Body of pancreas (tissue), 4 donors: Measurements from ENCODE around the gene NAT8L. TPM values are rescaled to one million over a fixed set of nuclear protein-coding genes. Genes with fewer than 3 reads are reported as not detected.

Source experiments
- ATAC-seq: fragments of 150-250 bp; one replicate; pipeline ENCODE4 v1.9.1; 2016
- DNase-seq, 4 donors: peaks; one replicate each; pipeline ENCODE4 v3.0.0-alpha.2; 2019
- H3K27ac ChIP-seq, 4 donors: fragments of 200-600 bp; sonication (generic); 1 replicate in 3 of 4; 2 replicates in 1 of 4; pipeline versions ENCODE4 v1.5.1 to v1.6.1; 2016 to 2019; ENCODE audit warnings: mild to moderate bottlenecking in 1 of 4, mixed read lengths in 1 of 4, moderate library complexity in 1 of 4
- H3K27me3 ChIP-seq, 2 donors: fragments of 200-600 bp; sonication (generic); one replicate each; pipeline ENCODE4 v1.6.0; 2016; ENCODE audit warnings: mild to moderate bottlenecking in 1 of 2
- H3K36me3 ChIP-seq, 2 donors: fragments of 200-600 bp; sonication (generic); replicated peaks in 1 of 2; 2 replicates each; pipeline ENCODE4 v1.5.1; 2016; ENCODE audit warnings: low read depth in 2 of 2; ENCODE audit not compliant: insufficient read depth in 1 of 2
- H3K4me1 ChIP-seq: fragments of 200-600 bp; sonication (generic); one replicate; pipeline ENCODE4 v1.6.0; 2016
- H3K4me3 ChIP-seq, 2 donors: fragments of 200-600 bp; sonication (generic); 1 replicate in 1 of 2; 2 replicates in 1 of 2; pipeline ENCODE4 v1.5.1; 2016 to 2019
- H3K9me3 ChIP-seq, 3 donors: fragments of 200-600 bp; sonication (generic); 1 replicate in 2 of 3; 2 replicates in 1 of 3; pipeline ENCODE4 v1.5.1; 2016
- POLR2A ChIP-seq, 3 donors: fragments of 450-650 bp; IDR thresholded peaks; one replicate each; pipeline ENCODE4 v1.6.1; 2016; ENCODE audit warnings: antibody characterized with exemption in 3 of 3, mild to moderate bottlenecking in 2 of 3
- WGBS, 2 donors: methylation state at CpG; one replicate each; pipeline ENCODE4 v1.1.5; 2017; 5-methylcytosine and 5-hydroxymethylcytosine counted together
- intact Hi-C: fragments of 100-400 bp; cut with DNase I; formaldehyde crosslinking; loops from one replicate; pipeline ENCODE4 v1.15.1; 2023
- total RNA-seq, 2 donors: library from RNA; depleted of rRNA; stranded (reverse); fragments of >200 nt; gene quantifications; one replicate each; pipeline ENCODE4 v1.1.0, GENCODE V29; 2016
- TF ChIP-seq, protein P1 (sequence below), 7 experiments: fragments of 450-650 bp in 4 of 7; fragments of 200-600 bp in 3 of 7; sonication (generic) in 3 of 7; IDR thresholded peaks; one replicate each; pipeline ENCODE4 v1.5.1; 2016 to 2019; ENCODE audit warnings: antibody characterized with exemption in 7 of 7

The NAT8L gene
- total RNA-seq, 2 donors from 2014 or later, result 3.6 to 18.8 TPM

DNA sequence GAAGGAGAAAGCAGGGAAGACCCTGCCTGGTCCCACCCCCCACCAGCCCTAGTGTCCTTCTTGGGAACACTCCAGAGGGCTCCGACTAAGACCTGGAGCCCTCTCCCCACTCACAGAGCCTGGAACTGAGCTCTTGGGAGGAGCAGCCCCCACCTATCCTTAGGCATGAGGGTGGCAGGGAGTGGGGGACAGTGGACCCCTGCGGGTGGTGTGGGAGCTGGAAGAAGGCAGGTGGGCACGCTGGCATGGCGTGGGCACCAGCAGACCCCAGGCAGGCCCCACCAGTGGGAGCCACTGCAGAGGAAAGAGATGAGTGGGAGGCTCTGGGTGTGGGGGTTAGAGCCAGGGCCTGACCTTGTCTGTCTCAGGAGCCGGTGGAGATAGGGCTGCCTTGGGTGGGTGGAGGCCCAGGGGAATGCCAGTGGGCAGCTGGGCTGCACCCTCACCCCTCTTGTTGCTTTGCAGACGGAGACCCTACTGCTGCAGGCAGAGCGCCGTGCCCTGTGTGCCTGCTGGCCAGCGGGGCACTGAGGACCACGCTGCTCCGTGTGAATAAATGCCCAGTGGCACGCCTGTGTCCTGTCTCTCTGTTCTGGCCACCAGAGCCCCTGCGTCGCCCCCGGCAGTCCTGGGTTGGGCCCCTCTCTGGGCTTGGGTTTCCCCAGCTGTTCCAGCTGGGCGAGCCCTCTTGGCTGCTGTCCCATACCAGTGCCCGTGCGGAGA lies 15.6 kb upstream of the NAT8L start:
- ATAC-seq, result no peak
- intact Hi-C loops, result no loop called here
- H3K27ac ChIP-seq, result no peak overlapping the region
- no peaks in the 10 kb centered on the region for H3K9me3 ChIP-seq
- peaks cover 33% of the 10 kb centered on the region for H3K4me1 ChIP-seq
- H3K4me3 ChIP-seq, result no peak overlapping the region
- no peak for TF ChIP-seq POLR2A (IDR thresholded peaks at IDR 0.05)
- TF ChIP-seq, protein P1, sequence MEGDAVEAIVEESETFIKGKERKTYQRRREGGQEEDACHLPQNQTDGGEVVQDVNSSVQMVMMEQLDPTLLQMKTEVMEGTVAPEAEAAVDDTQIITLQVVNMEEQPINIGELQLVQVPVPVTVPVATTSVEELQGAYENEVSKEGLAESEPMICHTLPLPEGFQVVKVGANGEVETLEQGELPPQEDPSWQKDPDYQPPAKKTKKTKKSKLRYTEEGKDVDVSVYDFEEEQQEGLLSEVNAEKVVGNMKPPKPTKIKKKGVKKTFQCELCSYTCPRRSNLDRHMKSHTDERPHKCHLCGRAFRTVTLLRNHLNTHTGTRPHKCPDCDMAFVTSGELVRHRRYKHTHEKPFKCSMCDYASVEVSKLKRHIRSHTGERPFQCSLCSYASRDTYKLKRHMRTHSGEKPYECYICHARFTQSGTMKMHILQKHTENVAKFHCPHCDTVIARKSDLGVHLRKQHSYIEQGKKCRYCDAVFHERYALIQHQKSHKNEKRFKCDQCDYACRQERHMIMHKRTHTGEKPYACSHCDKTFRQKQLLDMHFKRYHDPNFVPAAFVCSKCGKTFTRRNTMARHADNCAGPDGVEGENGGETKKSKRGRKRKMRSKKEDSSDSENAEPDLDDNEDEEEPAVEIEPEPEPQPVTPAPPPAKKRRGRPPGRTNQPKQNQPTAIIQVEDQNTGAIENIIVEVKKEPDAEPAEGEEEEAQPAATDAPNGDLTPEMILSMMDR (IDR thresholded peaks at IDR 0.05), result no peak
- no peaks in the 10 kb centered on the region for H3K36me3 ChIP-seq
- DNase-seq, result no peak
- H3K27me3 ChIP-seq, result no peaks in the 10 kb centered on the region
- WGBS, 2 donors, result 52 to 68% methylated on average over 3 to 12 of the region's 18 CpGs

DNA sequence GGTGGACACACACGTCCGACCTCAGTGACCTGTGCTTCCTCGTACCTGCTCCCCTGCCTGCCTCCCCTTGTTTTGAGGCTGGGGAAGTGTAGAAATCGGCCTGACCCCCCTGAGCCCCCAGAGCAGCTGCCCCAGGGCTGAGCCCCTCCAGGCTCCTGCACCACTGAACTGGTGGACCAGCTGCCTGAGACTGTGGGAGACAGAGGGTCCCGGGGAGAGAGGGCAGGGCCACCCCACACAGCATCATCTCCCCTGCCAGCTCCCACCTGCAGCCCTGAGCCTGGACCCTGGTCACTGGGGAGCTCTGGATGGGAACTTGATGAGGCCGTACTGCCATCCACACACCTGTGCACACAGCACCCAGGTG lies 15.0 kb upstream of the NAT8L start:
- no peaks in the 10 kb centered on the region for H3K27me3 ChIP-seq
- H3K27ac ChIP-seq, result no peak overlapping the region
- WGBS, 2 donors, result 51 to 62% methylated on average over 2 to 5 of the region's 6 CpGs
- intact Hi-C loops, result no loop called here
- no peak for ATAC-seq
- no peaks in the 10 kb centered on the region for H3K36me3 ChIP-seq
- no peak for DNase-seq
- TF ChIP-seq, protein P1 (IDR thresholded peaks at IDR 0.05), result no peak
- TF ChIP-seq POLR2A (IDR thresholded peaks at IDR 0.05), result no peak
- H3K4me1 ChIP-seq, result peaks cover 33% of the 10 kb centered on the region
- H3K4me3 ChIP-seq, result no peak overlapping the region
- no peaks in the 10 kb centered on the region for H3K9me3 ChIP-seq

DNA sequence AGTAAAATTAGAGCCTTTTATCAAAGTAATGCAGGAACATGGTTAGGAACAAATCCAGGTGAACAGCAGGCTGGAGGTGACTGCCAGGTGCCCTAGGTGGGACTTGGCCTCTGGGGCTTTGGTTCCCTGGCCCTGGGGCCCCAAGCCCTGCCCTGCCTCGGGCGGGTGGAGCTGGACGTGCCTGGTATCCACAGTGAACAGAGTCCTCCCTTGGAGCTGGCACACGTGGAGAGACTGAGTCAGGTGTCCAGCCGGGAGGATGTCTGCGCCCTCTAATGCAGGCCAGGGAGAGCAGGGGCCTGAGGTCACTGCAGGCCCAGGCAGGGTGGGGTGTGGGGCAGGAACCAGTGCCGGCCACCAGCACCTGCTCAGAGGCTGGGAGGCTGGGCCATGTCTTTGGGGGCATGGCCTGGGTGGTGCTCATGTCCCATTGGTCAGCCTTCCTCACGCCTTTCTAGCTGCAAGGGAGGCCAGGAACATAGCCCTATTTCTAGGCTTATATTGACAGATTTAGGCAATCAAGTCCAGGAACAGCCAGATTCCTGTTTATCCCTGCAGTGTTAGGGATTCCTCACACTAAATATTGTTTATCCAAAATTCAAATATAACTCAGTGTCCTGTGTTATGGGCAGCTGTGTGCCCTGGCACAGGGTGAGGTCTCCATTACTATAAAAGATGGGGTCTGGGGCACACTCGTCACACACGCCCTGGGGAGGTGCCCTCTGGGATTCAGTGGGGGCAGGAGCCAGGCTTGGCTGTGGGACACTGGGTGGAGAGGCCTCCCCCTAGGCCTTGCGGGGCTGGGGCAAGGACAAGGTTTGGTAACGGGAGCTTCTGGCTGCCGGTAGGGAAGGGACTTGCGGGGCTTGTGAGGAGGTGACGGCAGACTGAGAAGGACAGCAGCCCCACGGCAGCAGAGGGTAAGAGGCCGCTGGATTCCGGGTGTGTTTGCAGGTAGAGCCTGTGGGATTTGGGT lies 14.3 kb upstream of the NAT8L start:
- no peak for DNase-seq
- Histone ChIP-seq H3K4me1 (peaks cover 33% of the 10 kb centered on the region), H3K27me3 (no peaks in the 10 kb centered on the region), H3K27ac (no peak overlapping the region), H3K4me3 (no peak overlapping the region), H3K9me3 (no peaks in the 10 kb centered on the region), H3K36me3 (no peaks in the 10 kb centered on the region)
- TF ChIP-seq, protein P1 (IDR thresholded peaks at IDR 0.05), result no peak
- no peak for TF ChIP-seq POLR2A (IDR thresholded peaks at IDR 0.05)
- intact Hi-C loops, result no loop called here
- 94 to 95% methylated on average over 14 to 18 of the region's 18 CpGs for WGBS, 2 donors
- no peak for ATAC-seq

DNA sequence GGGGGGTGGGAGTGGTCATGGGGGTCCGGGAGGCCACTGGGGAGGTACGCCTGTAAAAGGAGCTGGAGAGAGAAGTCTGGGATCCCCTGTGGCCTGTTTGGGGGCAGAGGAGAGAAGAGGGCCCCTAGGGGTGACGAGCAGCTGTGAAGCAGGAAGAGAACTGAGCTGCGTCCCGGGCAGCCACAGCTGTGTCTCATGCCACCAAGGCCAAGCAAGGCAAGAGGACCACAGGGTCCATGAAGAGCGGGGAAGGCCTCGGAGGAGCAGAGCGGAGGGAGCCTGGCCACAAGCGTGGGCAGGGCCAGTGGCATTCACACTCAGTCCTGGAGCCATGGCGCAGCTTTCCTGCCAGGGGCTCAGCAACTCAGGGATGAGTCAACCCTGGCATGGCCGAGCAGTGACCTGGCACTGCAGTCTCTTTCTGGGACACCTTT lies 13.6 kb upstream of the NAT8L start:
- Histone ChIP-seq H3K27ac (no peak overlapping the region), H3K9me3 (no peaks in the 10 kb centered on the region), H3K4me1 (peaks cover 33% of the 10 kb centered on the region), H3K36me3 (no peaks in the 10 kb centered on the region), H3K27me3 (no peaks in the 10 kb centered on the region), H3K4me3 (no peak overlapping the region)
- ATAC-seq, result no peak
- intact Hi-C loops, result no loop called here
- WGBS, 2 donors, result 86 to 90% methylated on average over 11 of the region's 11 CpGs
- no peak for DNase-seq
- TF ChIP-seq, protein P1 (IDR thresholded peaks at IDR 0.05), result no peak
- TF ChIP-seq POLR2A (IDR thresholded peaks at IDR 0.05), result no peak
